DMS 273 treated with DMSO at 0.1 percent for 48 hours (cell line): Measurements from ENCODE around the gene CD72.
"Not testable (repeated sequence)": the region's sequence is repeated elsewhere in the genome, so short reads cannot be mapped to it uniquely, and the experiment has no call there.

Experiments
- DNase-seq: peaks from one replicate; lab custom pipeline; 2025; lab: John Stamatoyannopoulos, UW

The CD72 gene

DNA sequence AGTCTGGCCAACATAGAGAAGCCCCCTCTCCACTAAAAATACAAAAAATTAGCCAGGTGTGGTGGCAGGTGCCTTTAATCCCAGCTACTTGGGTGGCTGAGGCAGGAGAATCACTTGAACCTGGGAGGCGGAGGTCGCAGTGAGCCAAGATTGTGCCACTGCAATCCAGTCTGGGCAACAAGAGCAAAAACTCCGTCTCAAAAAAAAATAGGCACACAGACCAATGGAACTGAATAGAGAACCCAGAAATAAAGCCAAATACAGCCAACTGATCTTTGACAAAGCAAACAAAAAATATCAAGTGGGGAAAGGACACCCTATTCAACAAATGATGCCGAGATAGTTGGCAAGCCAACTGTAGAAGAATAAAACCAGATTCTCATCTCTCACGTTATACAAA is 29.7 kb downstream of the CD72 start:
- not testable (repeated sequence) for DNase-seq

DNA sequence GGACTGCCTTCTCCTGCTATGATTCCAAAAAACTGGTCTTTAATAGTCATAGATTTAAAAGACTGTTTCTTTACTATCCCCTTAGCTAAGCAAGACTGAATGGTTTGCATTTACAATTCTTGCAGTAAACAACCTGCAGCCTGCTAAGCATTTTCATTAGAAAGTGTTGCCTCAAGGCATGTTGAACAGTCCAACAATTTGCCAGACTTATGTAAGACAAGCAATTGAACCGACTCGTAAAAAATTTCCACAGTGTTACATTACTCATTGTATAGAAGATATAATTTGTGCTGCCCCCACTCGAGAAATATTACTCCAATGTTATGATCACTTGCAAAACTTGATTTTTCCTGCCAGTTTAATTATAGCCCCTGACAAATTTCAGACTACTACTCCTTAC is 33.5 kb downstream of the CD72 start:
- not testable (repeated sequence) for DNase-seq

DNA sequence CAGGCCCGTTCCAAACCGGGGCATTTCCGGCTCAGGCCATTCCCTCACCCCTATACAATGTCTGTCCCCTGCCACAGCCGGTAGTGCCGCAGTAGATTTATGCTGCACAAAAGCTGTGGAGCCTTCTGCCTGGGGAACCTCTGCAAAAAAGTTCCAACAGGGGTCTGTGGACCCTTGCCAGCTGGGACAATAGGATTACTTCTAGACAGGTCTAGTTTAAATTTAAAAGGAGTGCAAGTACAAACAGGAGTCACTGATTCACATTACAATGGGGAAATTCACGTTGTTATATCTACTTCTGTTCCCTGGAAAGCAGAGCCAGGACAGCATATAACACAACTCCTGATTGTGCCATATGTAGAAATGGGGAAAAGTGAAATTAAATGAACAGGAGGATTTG is 34.7 kb downstream of the CD72 start:
- not testable (repeated sequence) for DNase-seq

DNA sequence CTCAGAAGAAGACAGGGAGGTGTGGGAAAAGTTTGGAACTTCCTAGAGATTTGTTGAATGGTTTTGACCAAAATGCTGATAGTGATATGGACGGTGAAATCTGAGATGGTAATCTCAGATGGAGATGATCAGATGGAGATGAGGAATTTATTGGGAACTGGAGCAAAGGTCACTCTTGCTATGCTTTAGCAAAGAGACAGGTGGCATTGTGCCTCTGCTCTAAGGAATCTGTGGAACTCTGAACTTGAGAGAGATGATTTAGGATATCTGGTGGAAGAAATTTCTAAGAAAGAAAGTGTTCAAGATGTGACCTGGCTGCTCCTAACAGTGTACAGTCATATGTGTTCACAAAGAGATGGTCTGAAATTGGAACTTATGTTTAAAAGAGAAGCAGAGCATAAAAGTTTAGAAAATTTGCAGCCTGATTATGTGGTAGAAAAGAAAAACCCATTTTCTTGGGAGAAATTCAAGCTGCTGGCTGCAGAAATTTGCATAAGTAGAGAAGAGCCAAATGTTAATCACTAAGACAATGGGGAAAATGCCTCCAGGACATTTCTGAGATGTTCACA is 38.5 kb downstream of the CD72 start:
- not testable (repeated sequence) for DNase-seq

DNA sequence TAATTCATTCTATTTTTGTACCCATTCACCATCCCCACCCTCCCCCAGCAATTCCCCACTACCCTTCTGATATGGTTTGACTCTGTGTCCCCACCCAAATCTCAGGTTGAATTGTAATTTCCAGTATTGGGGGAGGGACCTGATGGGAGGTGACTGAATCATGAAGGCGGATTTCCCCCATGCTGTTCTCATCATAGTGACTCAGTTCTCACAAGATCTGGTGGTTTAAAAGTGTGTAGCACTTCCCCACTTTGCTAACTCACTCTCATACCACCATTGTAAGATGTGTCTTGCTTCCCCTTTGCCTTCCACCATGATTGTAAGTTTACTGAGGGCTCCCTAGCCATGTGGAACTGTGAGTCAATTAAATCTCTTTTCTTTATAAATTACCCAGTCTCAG is 39.1 kb downstream of the CD72 start:
- no peak for DNase-seq

DNA sequence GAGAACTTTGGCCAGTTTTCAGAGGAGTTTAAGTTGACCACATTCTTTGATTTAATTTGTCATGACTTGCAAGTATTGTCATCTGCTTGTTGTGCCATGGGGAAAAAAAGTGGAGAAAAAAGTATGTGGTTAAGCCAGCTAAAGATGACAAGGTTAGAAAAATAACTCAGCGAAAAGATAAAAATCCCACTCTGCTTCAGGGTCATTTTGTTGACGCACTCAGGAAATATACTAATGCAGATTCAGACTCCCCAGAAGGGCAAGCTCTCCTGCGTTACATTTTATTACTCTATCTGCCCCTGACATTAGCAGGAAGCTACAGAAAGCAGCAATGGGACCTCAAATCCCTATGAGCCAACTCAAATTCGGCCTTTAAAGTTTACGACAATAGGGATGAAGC is 40.7 kb downstream of the CD72 start:
- no peak for DNase-seq

DNA sequence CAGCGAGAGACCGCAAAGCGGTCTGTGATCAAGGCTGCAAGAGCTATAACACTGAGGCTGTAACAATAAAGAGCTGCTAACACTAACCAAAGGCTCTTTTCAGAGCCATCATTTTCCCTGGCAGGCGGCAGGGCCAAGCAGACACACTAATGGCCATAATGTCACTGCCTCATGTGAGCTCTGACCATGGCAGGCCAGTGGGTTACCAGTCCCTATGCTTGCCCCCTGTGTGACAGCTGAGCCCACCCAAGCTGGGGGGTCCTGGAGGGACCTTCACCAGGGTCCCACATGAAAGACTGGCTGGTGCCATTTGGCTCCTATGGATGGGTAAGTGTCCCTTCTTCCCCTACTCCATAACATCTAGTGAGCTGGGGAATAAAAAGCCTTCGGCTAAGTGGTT is 42.7 kb downstream of the CD72 start:
- no peak for DNase-seq

DNA sequence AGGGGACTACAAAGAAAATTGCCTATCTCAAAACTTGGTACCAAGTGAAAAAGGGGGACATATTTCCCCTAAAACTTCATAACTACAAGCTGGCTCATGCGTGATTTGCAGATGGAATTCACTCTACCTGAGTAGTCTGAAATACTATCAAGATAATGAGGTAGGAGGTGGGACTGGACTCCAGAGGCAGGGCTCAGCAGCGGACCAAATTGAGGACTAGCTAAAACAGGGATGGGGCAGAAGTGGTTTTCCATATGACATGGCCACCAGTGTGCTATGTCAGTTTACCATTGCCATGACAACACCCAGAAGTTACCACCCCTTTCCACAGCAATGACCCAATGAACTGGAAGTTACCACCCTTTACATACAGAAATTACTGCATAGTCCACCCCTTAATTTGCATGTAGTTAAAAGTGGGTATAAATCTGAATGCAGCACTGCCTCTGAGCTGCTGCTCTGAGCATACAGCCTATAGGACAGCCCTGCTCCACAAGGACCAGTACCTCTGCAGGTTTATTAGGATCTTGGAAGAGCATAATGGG is 43.6 kb downstream of the CD72 start:
- no peak for DNase-seq

DNA sequence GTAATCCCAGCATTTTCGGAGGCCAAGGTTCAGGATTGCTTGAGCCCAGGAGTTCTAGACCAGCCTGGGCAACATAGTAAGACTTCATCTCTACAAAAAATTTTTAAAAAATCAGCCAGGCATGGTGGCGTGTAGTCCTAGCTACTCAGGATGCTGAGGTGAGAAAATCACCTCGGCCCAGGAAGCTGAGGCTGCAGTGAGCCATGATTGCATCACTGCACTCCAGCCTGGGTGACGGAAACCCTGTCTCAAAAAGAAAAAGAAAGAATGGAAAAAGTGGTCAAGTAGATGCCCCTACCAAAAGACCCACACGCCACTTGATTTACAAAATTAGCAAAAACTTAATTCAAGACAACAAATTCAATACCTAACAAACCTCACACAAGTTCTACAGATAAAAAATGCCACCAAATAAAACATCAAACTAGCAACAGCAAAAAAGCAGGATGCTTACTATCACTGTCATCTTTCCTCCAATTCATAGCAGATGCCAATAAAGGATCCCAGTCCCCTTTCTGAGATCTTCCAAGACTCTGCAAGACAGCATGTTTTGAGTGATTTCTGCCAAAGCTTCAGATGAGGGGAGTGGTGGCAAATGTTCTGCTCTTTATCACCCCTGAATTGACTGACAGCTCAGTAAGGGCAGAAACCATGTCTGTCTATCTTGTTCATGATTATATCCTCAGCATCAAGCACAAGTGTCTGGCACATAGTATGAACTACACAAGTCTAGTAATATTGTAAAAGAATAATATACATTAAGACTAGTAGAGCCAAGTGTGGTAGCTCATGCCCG is 47.3 kb downstream of the CD72 start:
- DNase-seq: no peak

DNA sequence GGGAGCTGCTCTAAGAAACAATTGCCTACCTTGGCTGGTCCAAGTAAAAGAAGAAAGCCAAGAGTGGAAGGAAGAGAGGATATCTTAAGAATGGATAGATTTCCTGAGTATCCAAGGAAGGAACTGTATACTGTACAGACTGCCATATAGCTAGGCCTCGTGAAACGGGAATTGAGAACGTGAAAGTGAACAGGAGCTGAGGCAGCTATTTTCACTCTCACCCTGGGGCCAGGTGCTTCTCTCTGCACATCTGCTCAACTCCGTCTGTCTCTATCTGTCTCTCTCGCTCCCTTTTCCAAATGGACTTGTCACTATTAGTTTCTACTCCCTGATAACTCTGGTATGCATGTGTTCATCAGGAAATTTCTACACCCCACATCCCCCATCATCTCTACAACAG is 49.0 kb downstream of the CD72 start:
- DNase-seq: no peak

DNA sequence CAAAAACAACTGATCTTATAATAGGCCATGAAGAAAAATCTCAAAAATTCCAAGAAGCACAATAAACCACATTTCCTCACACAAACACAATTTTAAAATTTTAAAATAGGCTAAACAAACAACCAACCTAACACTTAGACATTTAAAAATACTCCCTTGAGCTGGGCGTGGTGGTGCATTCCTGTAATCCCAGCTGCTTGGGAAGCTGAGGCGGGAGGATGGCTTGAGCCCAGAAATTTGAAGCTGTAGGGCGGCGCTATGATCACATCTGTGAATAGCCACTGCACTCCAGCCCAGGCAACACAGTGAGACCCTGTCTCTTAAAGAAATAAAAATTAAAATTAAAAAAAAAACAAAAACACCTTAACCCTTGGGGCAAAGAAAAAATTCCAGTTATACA is 50.0 kb downstream of the CD72 start:
- no peak for DNase-seq

DNA sequence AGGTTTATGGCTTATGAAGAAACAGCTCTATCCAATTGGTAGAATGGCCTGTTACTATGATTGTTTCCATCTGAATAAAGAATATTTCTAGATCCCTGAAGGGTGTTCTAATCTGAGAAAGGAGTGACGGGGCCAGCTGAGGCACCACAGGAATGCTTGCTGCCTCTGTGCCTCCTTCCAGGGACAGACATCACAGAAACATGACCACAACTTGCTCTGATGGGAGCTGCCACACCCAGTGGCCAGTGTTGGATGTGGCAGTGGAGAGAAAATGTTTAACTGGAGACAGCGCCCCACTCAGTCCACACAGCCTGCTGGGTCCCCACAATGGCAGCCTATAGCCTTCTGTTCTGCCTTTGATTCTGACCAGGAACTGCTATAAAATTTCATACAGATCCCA is 51.8 kb downstream of the CD72 start:
- DNase-seq: no peak

DNA sequence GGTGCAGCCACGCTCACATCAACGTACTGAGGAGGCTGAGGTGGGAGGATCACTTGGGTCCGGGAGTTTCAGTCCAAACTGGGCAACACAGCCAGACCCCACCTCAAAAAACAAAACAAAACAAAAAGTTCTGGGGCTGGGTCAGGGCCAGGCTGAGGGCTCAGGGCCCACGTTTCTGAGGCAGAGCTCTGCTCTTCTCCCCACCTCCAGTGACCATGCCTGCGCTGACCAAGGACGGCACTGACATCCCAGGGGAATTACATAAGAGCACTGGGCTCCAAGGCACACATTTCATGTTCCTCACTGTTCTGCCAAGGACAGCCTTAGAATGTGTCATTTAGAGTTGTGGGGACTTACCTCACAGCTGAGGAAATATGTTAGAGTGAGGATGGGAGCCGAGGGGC is 53.6 kb downstream of the CD72 start:
- DNase-seq: no peak

DNA sequence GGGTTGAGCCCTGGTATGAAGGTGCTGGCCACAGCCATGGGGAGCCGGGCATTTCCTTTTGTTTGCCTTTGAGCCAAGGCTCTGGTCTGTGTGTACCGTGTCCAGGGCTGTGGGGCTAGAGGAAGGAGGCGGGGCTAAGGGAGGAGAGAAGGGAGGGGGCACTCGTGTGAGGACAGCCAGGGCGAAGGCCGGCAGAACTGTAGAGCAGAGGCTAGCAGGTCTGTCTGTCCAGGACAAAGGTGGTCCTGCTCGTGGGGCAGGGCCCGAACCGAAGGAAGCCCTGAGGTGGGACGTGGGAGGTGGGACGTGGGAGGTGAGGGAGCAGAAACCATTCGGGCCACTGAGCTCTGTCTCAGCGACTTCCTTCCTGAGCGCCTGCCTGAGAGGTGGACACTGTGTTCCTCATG is 54.4 kb downstream of the CD72 start:
- DNase-seq: no peak

DNA sequence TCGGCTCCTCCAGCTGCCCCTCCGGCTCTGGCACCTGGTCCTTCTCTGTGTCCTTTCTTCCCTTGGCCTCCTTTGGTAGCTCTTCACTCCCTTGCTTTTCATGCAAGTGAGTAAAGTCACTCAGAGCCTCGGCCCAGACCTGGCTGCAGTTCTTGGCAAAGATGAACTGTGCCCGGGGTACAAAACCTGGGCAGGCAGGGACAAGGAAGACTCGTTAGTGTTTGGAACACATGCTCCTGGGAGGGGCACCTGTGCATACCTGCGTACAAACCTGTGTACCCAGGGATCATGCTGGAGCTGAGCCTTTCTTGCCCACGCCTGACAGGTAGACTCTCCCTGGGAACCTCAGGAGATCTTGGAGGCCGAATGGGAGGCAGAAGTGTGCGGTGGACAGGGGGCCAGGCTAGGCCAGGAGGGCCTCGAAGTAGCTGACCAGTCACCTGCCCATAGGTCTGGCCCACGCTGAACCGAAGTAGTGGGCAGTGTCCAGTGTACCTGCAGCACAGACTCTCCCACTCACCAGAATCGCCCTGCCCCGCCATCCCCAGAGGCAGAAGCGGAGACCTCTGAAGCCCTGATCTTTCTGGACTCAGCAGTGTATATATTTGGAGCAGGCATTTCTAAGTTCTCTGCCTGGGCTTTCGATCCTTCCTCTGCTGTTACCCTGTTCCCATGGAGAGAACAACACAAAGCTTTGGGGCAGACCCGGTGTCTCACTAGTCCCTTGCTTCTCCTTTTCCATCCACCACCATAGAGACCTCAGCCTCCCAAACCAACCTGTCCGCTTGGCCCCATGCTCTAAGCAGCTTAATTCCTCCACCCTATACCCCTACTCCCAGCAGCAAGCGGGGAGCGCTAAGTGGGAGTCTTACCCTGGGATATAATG is 55.1 kb downstream of the CD72 start:
- DNase-seq: no peak

DNA sequence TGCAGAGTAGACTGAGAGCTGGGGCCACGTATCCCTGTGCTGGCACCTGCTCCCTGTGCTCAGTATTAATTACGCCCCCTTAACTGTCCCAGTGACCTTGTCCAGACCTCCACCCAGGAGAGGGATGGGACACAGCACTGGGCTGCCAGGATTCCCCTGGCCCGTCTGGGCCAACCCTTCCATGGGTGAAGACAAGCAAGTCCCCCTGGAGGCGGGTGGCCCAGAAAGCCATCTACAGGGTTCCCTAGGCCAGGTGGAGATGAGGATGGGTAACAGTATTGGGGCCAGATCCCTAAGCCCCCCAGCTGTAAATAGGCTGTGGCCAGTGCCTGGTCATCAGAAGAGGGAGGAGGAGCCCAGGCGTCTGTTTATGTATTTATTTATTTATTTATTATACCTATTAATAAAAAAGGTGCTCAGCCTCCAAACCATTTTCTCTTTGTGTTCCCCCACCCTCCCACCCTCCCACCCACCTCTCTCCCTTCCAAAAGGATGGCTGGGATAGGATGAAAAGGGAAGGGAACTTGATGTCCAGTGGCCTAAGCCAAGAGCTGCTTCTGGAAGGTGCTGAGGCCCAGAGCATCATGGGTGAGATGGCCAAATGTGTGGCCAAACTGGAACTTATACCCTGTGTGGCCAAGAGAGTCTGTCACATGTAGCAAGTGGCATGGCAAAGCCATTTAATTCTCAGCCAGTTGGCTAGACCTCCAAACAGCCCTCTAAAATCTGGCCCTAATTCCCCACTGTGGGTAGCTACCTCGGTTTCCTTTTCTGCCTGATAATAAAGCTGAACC is 56.5 kb downstream of the CD72 start:
- no peak for DNase-seq

DNA sequence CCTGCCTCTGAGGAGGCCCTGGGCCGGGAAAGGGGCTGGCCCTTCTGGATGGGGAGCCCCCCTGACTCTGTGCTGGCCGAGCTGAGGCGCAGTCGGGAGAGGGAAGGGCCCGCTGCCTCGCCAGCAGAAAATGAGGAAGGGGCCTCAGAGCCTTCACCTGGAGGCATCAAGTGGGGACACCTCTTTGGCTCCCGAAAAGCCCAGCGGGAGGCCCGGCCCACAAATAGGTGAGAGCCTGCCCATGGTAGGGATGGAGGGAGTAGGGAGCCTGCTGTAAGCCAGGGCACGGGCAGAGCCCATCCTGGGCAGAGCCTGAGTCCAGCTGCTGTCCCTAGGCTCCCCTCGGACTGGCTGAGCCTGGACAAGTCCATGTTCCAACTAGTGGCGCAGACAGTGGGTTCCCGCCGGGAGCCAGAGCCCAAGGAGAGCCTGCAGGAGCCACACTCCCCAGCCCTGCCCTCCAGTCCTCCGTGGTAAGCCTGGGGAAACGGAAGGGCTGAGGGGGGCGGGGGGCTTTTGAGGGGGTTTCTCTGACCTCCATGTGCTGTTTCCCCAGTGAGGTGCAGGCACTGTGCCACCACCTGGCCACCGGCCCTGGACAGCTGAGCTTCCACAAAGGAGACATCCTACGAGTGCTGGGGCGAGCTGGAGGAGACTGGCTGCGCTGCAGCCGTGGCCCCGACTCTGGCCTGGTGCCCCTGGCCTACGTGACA is 57.4 kb downstream of the CD72 start:
- no peak for DNase-seq
